ENCODE data around the gene SMTN.

SMTN gene

DNA sequence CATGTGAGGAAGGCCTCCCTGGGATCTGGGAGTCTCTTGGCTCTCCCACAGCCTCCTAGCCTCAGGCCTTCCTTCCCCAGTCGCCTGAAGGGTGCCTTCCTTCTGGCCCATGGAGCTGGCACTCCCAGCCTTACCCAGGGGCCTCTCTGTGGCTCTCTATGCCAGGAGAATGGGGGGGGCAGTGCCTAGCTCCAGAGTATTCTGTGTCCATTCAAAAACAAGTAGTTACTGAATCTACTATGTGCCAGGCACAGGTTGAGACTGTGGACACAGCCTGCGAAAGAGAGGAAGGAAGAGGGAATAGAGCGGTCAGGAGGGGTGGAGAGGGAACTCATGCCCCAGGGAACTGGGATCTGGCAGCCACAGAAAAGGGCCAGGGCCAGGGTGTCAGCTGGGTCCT, 61.9 kb downstream of the SMTN start:
- TF ChIP-seq FOXM1 (IDR thresholded peaks at IDR 0.05; ENCODE audit: borderline replicate concordance, low read depth), result no peak
- TF ChIP-seq TAF1 (IDR thresholded peaks at IDR 0.05; ENCODE audit: low read depth), result no peak
- TF ChIP-seq USF1 (IDR thresholded peaks at IDR 0.05), result no peak
- TF ChIP-seq MAX (IDR thresholded peaks at IDR 0.05), result no peak
- no peak for TF ChIP-seq EGR1 (IDR thresholded peaks at IDR 0.05)
- TF ChIP-seq CEBPB (IDR thresholded peaks at IDR 0.05), result no peak
- TF ChIP-seq TEAD4 (IDR thresholded peaks at IDR 0.05), result no peak
- TF ChIP-seq CREB1 (IDR thresholded peaks at IDR 0.05; ENCODE audit: low read depth), result no peak
- no peak for TF ChIP-seq RAD21 (IDR thresholded peaks at IDR 0.05; ENCODE audit: low read depth)
- no peak for TF ChIP-seq EP300 (IDR thresholded peaks at IDR 0.05; ENCODE audit: borderline replicate concordance)
- no peak for TF ChIP-seq NFIC (IDR thresholded peaks at IDR 0.05)
- TF ChIP-seq YY1 (IDR thresholded peaks at IDR 0.05; ENCODE audit: low read depth), result no peak
- TF ChIP-seq TCF12 (IDR thresholded peaks at IDR 0.05; ENCODE audit: low read depth), result no peak
- TF ChIP-seq, protein P1, sequence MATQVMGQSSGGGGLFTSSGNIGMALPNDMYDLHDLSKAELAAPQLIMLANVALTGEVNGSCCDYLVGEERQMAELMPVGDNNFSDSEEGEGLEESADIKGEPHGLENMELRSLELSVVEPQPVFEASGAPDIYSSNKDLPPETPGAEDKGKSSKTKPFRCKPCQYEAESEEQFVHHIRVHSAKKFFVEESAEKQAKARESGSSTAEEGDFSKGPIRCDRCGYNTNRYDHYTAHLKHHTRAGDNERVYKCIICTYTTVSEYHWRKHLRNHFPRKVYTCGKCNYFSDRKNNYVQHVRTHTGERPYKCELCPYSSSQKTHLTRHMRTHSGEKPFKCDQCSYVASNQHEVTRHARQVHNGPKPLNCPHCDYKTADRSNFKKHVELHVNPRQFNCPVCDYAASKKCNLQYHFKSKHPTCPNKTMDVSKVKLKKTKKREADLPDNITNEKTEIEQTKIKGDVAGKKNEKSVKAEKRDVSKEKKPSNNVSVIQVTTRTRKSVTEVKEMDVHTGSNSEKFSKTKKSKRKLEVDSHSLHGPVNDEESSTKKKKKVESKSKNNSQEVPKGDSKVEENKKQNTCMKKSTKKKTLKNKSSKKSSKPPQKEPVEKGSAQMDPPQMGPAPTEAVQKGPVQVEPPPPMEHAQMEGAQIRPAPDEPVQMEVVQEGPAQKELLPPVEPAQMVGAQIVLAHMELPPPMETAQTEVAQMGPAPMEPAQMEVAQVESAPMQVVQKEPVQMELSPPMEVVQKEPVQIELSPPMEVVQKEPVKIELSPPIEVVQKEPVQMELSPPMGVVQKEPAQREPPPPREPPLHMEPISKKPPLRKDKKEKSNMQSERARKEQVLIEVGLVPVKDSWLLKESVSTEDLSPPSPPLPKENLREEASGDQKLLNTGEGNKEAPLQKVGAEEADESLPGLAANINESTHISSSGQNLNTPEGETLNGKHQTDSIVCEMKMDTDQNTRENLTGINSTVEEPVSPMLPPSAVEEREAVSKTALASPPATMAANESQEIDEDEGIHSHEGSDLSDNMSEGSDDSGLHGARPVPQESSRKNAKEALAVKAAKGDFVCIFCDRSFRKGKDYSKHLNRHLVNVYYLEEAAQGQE (IDR thresholded peaks at IDR 0.05; ENCODE audit: low read depth), result no peak
- no peak for TF ChIP-seq ZBTB7A (IDR thresholded peaks at IDR 0.05; ENCODE audit: low read depth)

DNA sequence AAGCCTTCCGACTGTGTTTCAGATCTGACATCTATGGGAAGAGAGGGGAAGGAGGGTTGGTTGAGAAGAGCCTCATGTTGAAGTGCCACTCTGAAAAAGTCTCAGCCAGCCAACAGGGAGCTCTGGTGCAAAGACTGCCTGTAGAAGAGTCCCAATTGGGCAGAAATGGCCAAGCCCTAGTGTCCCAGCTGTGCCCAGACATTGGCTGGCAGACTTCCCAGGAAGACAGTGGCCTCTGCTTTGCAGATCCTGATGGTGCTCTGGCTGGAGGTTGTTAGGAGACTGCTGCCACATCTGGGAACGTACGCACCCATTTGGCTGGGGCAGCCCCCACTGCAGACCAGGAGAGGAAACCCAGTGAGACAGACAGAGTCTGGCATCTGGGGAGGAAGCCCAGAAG, 62.4 kb downstream of the SMTN start:
- TF ChIP-seq MAX (IDR thresholded peaks at IDR 0.05) (no peak), USF1 (IDR thresholded peaks at IDR 0.05) (no peak), YY1 (IDR thresholded peaks at IDR 0.05; ENCODE audit: low read depth) (no peak), EGR1 (IDR thresholded peaks at IDR 0.05) (no peak), NFIC (IDR thresholded peaks at IDR 0.05) (no peak), TEAD4 (IDR thresholded peaks at IDR 0.05) (no peak)

GRCh38 chr22:31144223-31144622, 63.1 kb downstream of the SMTN start:
- TF ChIP-seq TEAD4 (IDR thresholded peaks at IDR 0.05) (no peak), NFIC (IDR thresholded peaks at IDR 0.05) (no peak), EGR1 (IDR thresholded peaks at IDR 0.05) (no peak), MAX (IDR thresholded peaks at IDR 0.05) (no peak), USF1 (IDR thresholded peaks at IDR 0.05) (no peak), ZBTB7A (IDR thresholded peaks at IDR 0.05; ENCODE audit: low read depth) (no peak), EP300 (IDR thresholded peaks at IDR 0.05; ENCODE audit: borderline replicate concordance) (no peak), TCF12 (IDR thresholded peaks at IDR 0.05; ENCODE audit: low read depth) (no peak)

DNA sequence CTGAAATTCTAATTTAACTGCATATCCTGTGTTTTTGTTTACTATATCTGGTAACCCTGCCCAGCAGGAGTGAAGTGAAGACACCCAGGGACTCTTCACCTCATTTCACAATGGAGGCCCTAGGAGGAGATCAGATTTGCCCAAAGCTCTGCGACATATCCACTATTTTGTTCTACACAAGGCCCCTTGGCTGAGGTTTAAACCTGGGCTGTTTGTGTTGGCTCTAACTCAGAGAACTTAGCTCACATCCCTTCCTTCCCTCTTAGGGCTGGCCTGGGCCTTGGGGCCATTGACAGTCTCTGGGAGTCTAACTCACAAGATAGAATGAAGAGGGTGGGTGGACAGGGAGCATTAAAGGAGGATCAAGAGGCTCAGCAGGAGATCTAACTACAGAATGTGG, 67.4 kb downstream of the SMTN start:
- TF ChIP-seq EP300 (IDR thresholded peaks at IDR 0.05; ENCODE audit: borderline replicate concordance) (no peak), TAF1 (IDR thresholded peaks at IDR 0.05; ENCODE audit: low read depth) (no peak), EGR1 (IDR thresholded peaks at IDR 0.05) (no peak), CEBPB (IDR thresholded peaks at IDR 0.05) (no peak), TEAD4 (IDR thresholded peaks at IDR 0.05) (no peak), YY1 (IDR thresholded peaks at IDR 0.05; ENCODE audit: low read depth) (no peak)

- TF ChIP-seq RAD21 (IDR thresholded peaks at IDR 0.05; ENCODE audit: low read depth) (peak; percentile 99), CEBPB (IDR thresholded peaks at IDR 0.05) (no peak), YY1 (IDR thresholded peaks at IDR 0.05; ENCODE audit: low read depth) (no peak), NFIC (IDR thresholded peaks at IDR 0.05) (no peak), ZBTB7A (IDR thresholded peaks at IDR 0.05; ENCODE audit: low read depth) (peak; percentile 55; the same call in 1 of the 2 replicates), EP300 (IDR thresholded peaks at IDR 0.05; ENCODE audit: borderline replicate concordance) (no peak), USF1 (IDR thresholded peaks at IDR 0.05) (no peak)
Measured at GRCh38 chr22:31148953-31149627, 68.0 kb downstream of the SMTN start.

DNA sequence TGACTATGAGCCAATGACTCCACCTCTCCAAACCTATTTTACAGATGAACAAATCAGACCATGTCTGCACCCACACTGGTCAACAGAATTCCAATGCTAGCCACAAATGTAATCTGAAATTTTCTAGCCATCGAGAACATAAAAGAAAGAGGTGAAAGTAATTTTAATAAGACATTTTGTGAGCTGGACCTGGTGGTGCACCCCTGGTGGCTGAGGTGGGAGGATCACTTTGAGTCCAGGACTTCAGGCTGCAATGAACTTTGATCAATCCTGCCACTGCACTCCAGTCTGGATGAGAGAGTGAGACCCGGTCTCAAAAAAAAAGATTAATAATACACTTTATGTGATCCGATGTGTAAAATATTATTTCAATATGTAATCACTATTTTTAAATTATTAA, 69.5 kb downstream of the SMTN start:
- TF ChIP-seq RAD21 (IDR thresholded peaks at IDR 0.05; ENCODE audit: low read depth) (no peak), TAF1 (IDR thresholded peaks at IDR 0.05; ENCODE audit: low read depth) (no peak), EGR1 (IDR thresholded peaks at IDR 0.05) (no peak), CEBPB (IDR thresholded peaks at IDR 0.05) (no peak), USF1 (IDR thresholded peaks at IDR 0.05) (no peak), EP300 (IDR thresholded peaks at IDR 0.05; ENCODE audit: borderline replicate concordance) (no peak), TCF12 (IDR thresholded peaks at IDR 0.05; ENCODE audit: low read depth) (no peak), CREB1 (IDR thresholded peaks at IDR 0.05; ENCODE audit: low read depth) (no peak), FOXM1 (IDR thresholded peaks at IDR 0.05; ENCODE audit: borderline replicate concordance, low read depth) (no peak), YY1 (IDR thresholded peaks at IDR 0.05; ENCODE audit: low read depth) (no peak), NFIC (IDR thresholded peaks at IDR 0.05) (no peak), TEAD4 (IDR thresholded peaks at IDR 0.05) (no peak), MAX (IDR thresholded peaks at IDR 0.05) (no peak), ZBTB7A (IDR thresholded peaks at IDR 0.05; ENCODE audit: low read depth) (no peak)
- TF ChIP-seq, protein P1 (IDR thresholded peaks at IDR 0.05; ENCODE audit: low read depth), result no peak

All from Ishikawa (cell line).